Transverse colon (tissue), 4 donors: Measurements from ENCODE around the gene VGF. TPM values are rescaled to one million over a fixed set of nuclear protein-coding genes. Genes with fewer than 3 reads are reported as not detected.

ENCODE experiments used
- DNase-seq: peaks from one replicate; pipeline ENCODE4 v3.0.0-alpha.2; 2019
- H3K27ac ChIP-seq, 4 donors: fragments of 200-600 bp; sonication (generic); 2 replicates each; pipeline ENCODE4 v1.5.1; 2016 to 2018; ENCODE audit warnings: inconsistent platforms in 4 of 4
- H3K27me3 ChIP-seq: fragments of 200-600 bp; sonication (generic); 2 replicates; pipeline ENCODE4 v1.5.1; 2017; ENCODE audit warnings: inconsistent platforms
- H3K36me3 ChIP-seq, 4 donors: fragments of 200-600 bp; sonication (generic); 2 replicates each; pipeline ENCODE4 v1.5.1; 2017 to 2019; ENCODE audit warnings: inconsistent platforms in 4 of 4
- H3K4me1 ChIP-seq, 4 donors: fragments of 200-600 bp; sonication (generic); 2 replicates each; pipeline ENCODE4 v1.5.1; 2017 to 2020; ENCODE audit warnings: inconsistent platforms in 4 of 4
- H3K4me3 ChIP-seq, 4 donors: fragments of 200-600 bp; sonication (generic); 1 replicate in 1 of 4; 2 replicates in 3 of 4; pipeline versions ENCODE4 v1.5.1 to v1.6.1; 2017 to 2019; ENCODE audit warnings: inconsistent platforms in 4 of 4
- H3K9me3 ChIP-seq, 2 donors: fragments of 200-600 bp; sonication (generic); 2 replicates each; pipeline ENCODE4 v1.5.1; 2017 to 2019; ENCODE audit warnings: inconsistent platforms in 2 of 2
- EP300 ChIP-seq: sonication (generic); formaldehyde crosslinking; IDR thresholded peaks from one replicate; pipeline ENCODE4 v1.6.1; 2017; ENCODE audit warnings: antibody characterized with exemption, low read depth
- POLR2A ChIP-seq: fragments of 450-650 bp; IDR thresholded peaks from one replicate; pipeline ENCODE4 v1.6.1; 2016; ENCODE audit warnings: antibody characterized with exemption, mild to moderate bottlenecking, moderate library complexity
- POLR2AphosphoS5 ChIP-seq, 3 donors: sonication (generic); formaldehyde crosslinking; IDR thresholded peaks; one replicate each; pipeline ENCODE4 v1.6.1; 2016; ENCODE audit warnings: antibody characterized with exemption in 3 of 3
- WGBS, 2 donors: methylation state at CpG; one replicate each; pipeline ENCODE4 v1.1.5; 2018; ENCODE audit warnings: low coverage in 1 of 2; 5-methylcytosine and 5-hydroxymethylcytosine counted together
- in situ Hi-C, 4 donors: fragments of 200-750 bp; cut with MboI; loops; one replicate each; pipeline versions ENCODE4 v1.15.0 to v1.15.1; 2017; ENCODE audit warnings: low sequenced_read_pairs in 3 of 4, low pct_ligation_motif_present in 1 of 4, low pct_unique_long_range_greater_than_20kb in 1 of 4
- intact Hi-C: fragments of 100-400 bp; cut with DNase I; formaldehyde crosslinking; loops from one replicate; pipeline ENCODE4 v1.15.1; 2023; ENCODE audit warnings: low total_unique reads
- total RNA-seq, 4 donors: library from RNA; depleted of rRNA; stranded (reverse); fragments of >200 nt; gene quantifications; one replicate each; pipeline ENCODE4 v1.1.0, GENCODE V29; 2016
- TF ChIP-seq, protein P1 (sequence below), 5 experiments: fragments of 200-600 bp in 3 of 5; fragments of 450-650 bp in 2 of 5; sonication (generic) in 3 of 5; IDR thresholded peaks; 1 replicate in 2 of 5; 2 replicates in 3 of 5; pipeline ENCODE4 v1.5.1; 2016 to 2017; ENCODE audit warnings: antibody characterized with exemption in 5 of 5, inconsistent platforms in 3 of 5, mild to moderate bottlenecking in 2 of 5, moderate library complexity in 1 of 5

Gene VGF
- total RNA-seq, 4 donors from 2014 or later = 0.95 TPM; not detected in 3

DNA sequence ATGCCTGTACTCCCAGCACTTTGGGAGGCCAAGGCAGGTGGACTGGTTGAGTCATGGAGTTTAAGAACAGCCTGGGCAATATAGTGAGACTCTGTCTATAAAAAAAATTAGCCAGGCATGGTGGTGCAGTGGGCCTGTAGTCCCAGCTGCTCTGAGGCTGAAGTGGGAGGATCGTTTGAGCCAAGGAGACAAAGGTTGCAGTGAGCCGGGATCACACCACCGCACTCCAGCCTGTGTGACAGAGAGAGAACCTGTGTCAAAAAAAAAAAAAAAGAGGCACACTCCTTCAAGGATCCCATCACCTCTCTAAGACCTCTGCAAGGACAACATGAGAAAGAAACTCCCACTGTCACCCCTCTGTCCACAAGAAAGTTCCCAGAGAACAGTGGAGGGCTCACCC lies 10.3 kb upstream of the VGF start:
- intact Hi-C loops = loop anchor here (5.0 kb wide), 1 partner anchor 268 kb away; no protein-coding TSS in a partner anchor

DNA sequence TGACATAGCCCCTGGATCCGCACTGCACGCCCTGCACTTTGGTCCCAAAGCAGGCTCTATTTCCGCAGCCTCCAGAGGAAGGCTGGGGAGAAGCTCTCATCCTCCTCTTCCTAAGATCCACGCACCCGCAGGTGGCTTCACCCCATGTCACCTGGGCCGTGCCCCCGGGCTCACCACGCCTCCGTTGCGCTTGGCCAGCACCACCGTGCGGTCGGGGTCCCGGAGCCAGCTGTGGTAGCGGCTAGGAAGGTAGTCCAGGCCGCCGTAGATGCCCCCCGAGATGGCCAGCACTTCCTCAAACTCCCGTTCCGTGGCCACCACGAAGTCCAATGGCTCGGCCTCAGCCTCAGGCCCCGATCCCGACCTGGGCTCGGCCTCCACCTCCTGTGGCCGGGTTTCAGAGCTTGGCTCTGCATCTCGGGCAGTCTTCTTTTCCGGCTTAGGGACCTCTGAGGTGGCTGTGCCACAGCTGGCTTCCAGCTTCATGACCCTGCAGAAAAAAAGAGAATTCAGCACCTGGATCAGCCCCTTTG lies 9.0 kb upstream of the VGF start:
- intact Hi-C loops = no loop called here
- Histone ChIP-seq H3K36me3 (no peaks in the 10 kb centered on the region), H3K4me1 (peaks cover 12 to 38% (median 35%) of the 10 kb centered on the region in 4 donors), H3K9me3 (no peaks in the 10 kb centered on the region), H3K27me3 (peaks cover 100% of the 10 kb centered on the region), H3K27ac (no peak overlapping the region), H3K4me3 (no peak overlapping the region)
- TF ChIP-seq, protein P1, sequence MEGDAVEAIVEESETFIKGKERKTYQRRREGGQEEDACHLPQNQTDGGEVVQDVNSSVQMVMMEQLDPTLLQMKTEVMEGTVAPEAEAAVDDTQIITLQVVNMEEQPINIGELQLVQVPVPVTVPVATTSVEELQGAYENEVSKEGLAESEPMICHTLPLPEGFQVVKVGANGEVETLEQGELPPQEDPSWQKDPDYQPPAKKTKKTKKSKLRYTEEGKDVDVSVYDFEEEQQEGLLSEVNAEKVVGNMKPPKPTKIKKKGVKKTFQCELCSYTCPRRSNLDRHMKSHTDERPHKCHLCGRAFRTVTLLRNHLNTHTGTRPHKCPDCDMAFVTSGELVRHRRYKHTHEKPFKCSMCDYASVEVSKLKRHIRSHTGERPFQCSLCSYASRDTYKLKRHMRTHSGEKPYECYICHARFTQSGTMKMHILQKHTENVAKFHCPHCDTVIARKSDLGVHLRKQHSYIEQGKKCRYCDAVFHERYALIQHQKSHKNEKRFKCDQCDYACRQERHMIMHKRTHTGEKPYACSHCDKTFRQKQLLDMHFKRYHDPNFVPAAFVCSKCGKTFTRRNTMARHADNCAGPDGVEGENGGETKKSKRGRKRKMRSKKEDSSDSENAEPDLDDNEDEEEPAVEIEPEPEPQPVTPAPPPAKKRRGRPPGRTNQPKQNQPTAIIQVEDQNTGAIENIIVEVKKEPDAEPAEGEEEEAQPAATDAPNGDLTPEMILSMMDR (IDR thresholded peaks at IDR 0.05) = no peak
- TF ChIP-seq POLR2A (no peak), POLR2AphosphoS5 (IDR thresholded peaks at IDR 0.05) (no peak), EP300 (no peak)
- in situ Hi-C loops = no loop called here
- DNase-seq = no peak
- WGBS, 2 donors = 40% methylated on average over 26 of the region's 28 CpGs; no CpG with 5 or more reads in 1 of the 2 donors

More for the DNA sequence above, 10.3 kb upstream of the VGF start:
- in situ Hi-C loops = no loop called here
- WGBS, 2 donors = 38% methylated on average over 3 of the region's 3 CpGs; no CpG with 5 or more reads in 1 of the 2 donors
- H3K27ac ChIP-seq = no peak overlapping the region
- peaks cover 100% of the 10 kb centered on the region for H3K27me3 ChIP-seq
- TF ChIP-seq EP300 (no peak), POLR2A (no peak), POLR2AphosphoS5 (IDR thresholded peaks at IDR 0.05) (no peak)
- TF ChIP-seq, protein P1 (IDR thresholded peaks at IDR 0.05) = no peak
- no peak for DNase-seq
- H3K4me1 ChIP-seq = peaks cover 8 to 40% (median 37%) of the 10 kb centered on the region in 4 donors
- H3K36me3 ChIP-seq = no peaks in the 10 kb centered on the region
- no peak overlapping the region for H3K4me3 ChIP-seq
- no peaks in the 10 kb centered on the region for H3K9me3 ChIP-seq

DNA sequence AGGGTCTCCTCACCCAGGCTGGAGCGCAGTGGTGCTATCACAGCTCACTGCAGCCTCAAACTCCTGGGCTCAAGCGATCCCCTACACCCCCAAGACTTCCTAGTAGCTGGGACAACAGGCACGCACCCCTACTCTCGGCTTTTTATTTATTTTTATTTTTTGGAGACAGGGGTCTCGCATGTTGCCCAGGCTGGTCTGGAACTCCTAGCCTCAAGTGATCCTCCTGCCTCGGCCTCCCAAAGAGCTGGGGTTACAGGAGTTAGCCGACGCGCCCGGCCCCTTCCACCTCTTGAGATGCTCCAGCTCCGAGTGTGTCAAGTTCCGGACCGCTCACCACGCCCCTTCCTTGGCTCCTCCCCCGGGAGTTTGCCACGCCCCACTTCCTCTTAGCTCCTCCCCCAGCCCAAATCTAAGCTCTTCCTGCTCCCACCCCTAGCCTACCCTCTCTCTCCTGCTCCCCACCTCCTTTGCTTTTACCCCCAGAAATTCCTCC lies 8.4 kb upstream of the VGF start:
- Histone ChIP-seq H3K36me3 (no peaks in the 10 kb centered on the region), H3K9me3 (no peaks in the 10 kb centered on the region), H3K27ac (no peak overlapping the region), H3K4me3 (peak overlapping the region in 1 of 4 donors; percentile 15), H3K27me3 (peaks cover 100% of the 10 kb centered on the region), H3K4me1 (peaks cover 8 to 34% (median 33%) of the 10 kb centered on the region in 4 donors)
- DNase-seq = no peak
- intact Hi-C loops (no loop called here), in situ Hi-C loops (no loop called here)
- TF ChIP-seq POLR2AphosphoS5 (IDR thresholded peaks at IDR 0.05) (no peak), POLR2A (no peak), EP300 (no peak)
- TF ChIP-seq, protein P1 (IDR thresholded peaks at IDR 0.05) = no peak
- 6 to 13% methylated on average over 4 to 16 of the region's 16 CpGs for WGBS, 2 donors

DNA sequence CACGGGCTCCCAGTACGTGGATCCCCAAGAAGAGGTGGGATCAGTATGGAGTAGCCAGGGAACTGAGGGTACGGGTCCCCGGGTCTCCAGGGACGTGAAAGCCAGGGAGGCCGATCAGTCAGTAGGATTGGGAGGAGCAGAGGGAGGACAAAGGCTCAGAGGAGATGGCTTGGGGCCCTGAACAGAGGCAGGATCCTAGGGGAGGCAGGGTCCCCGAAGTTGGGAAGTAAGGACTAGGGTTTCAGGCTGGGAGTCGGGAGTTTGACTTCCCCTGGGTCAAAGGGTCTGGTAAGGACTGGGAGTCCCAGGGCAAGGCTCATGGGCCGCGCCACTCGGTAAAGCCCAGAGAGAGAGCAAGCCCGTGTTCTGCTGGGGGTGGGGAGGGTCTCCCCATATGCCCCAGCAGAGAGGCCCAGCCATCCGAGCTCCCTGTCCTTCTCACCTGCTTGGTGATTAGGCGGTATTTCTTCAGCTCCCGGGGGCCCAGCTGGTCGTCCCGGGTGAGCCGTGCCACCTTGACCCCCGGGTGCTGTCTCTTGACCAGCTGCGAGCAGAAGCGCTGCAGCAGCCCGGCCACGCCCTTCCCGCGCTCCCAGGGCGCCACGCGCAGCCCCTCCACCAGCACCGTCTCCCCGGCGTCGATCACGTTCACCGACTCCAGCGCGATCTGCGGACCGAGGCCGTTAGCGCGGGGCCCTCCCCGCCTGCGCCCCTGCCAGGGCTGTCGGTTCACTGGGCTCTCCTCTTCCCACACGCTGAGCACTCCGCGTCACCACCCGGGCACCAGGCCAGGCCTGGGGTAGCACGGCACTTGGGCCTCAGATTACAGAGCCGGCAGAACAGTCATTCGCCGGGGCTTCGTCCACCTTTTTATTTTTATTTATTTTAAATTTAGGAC lies 7.7 kb upstream of the VGF start:
- peak; percentile 68 for DNase-seq
- Histone ChIP-seq H3K4me1 (peaks cover 8 to 34% (median 33%) of the 10 kb centered on the region in 4 donors), H3K27ac (no peak overlapping the region), H3K9me3 (no peaks in the 10 kb centered on the region), H3K4me3 (peak overlapping the region in 1 of 4 donors; percentile 15), H3K27me3 (peaks cover 100% of the 10 kb centered on the region), H3K36me3 (no peaks in the 10 kb centered on the region)
- no peak for TF ChIP-seq POLR2A
- TF ChIP-seq, protein P1 (IDR thresholded peaks at IDR 0.05) = no peak
- TF ChIP-seq EP300 = no peak
- TF ChIP-seq POLR2AphosphoS5 (IDR thresholded peaks at IDR 0.05) = no peak
- WGBS, 2 donors = 3% methylated on average over 52 of the region's 53 CpGs; no CpG with 5 or more reads in 1 of the 2 donors
- in situ Hi-C loops (no loop called here), intact Hi-C loops (no loop called here)
